GM12891 (cell line): ENCODE results near the gene CARS1.
A peak's percentile ranks its signal among the peaks of the same experiment; 100 is the strongest.

Source experiments
- DNase-seq: peaks from one replicate; pipeline ENCODE4 v3.0.0; 2011; ENCODE audit warnings: low spot score; ENCODE audit not compliant: insufficient read length
- FAIRE-seq: peaks from 2 replicates; lab custom pipeline; 2011; peaks lifted over from hg19 to GRCh38; lab: Jason Lieb, UNC
- PAX5 ChIP-seq: IDR thresholded peaks from 2 replicates; pipeline ENCODE4 v1.6.1; 2011; ENCODE audit warnings: low read length, moderate library complexity, mild to moderate bottlenecking; ENCODE audit not compliant: insufficient read depth, severe bottlenecking
- POLR2A ChIP-seq: IDR thresholded peaks from 2 replicates; pipeline ENCODE4 v1.6.1; 2011; ENCODE audit warnings: low read depth, low read length, control low read depth
- POLR2AphosphoS5 ChIP-seq: IDR thresholded peaks from 2 replicates; pipeline ENCODE4 v1.6.1; 2011; ENCODE audit warnings: low read depth, low read length, control low read depth
- POU2F2 ChIP-seq: IDR thresholded peaks from 2 replicates; pipeline ENCODE4 v1.6.1; 2011; ENCODE audit warnings: low read depth, mild to moderate bottlenecking, control low read depth, low read length, moderate library complexity
- SPI1 ChIP-seq: IDR thresholded peaks from 2 replicates; pipeline ENCODE4 v1.6.1; 2011; ENCODE audit warnings: low read depth, low read length, control low read depth
- TAF1 ChIP-seq: IDR thresholded peaks from 2 replicates; pipeline ENCODE4 v1.6.1; 2011; ENCODE audit warnings: low read depth, low read length, control low read depth

Gene CARS1

DNA sequence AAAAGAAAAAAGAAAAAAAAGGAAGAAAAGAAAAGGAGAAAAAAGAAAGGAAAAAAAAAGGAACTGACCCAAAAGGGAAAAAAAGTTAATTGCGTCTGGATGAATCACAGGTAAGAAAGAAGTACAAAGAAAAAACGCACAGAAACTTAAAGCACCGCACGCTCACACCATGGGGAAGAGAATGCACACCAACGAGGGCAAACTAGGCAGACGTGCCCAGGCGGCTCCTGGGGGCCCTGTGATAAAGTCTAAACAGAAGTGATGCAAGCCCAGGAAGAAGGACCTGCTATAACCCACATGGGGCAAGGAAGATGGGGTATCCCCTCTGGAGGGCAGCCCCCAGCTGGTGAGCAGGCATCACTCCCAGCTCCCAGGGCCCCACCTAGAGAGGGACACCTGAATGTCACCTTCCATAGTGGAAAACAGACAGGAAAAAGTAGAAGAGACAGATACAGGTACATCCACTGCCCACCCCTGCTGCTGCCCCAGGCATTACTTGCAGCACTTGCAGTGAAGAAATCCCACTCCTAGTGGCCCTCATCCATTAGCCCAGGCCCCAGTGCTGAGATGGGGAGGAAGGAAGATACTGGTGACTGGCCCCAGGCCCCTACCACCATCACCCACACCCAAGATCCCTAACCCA lies 94.0 kb downstream of the CARS1 start:
- no peak for TF ChIP-seq POU2F2
- no peak for TF ChIP-seq POLR2A
- no peak for TF ChIP-seq TAF1
- TF ChIP-seq SPI1, result no peak
- TF ChIP-seq POLR2AphosphoS5, result no peak
- no peak for TF ChIP-seq PAX5
- no peak for DNase-seq
- no peak for FAIRE-seq

DNA sequence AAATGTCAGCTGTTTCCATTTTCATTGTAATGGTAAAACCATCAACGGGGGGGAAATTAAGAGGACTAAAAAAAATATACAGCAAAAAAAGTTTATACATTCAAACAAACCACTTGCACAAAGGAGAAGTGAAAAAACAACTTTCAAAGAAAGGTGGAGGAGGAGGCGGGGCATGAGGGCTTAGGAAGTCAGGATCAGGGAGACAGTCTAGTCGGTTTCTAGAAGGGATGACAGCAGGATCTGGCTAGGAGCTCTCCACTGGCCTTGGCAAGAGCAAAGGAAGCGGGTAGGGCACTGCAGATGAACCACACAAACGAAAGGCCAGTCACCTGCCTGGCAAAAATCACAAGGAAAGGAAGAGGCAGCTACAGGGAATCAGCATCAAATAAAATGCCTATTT lies 96.1 kb downstream of the CARS1 start:
- peak; percentile 42; the same call in 1 of the 2 replicates for TF ChIP-seq SPI1
- no peak for TF ChIP-seq POLR2AphosphoS5
- TF ChIP-seq PAX5, result no peak
- TF ChIP-seq POLR2A, result no peak
- DNase-seq (no peak), FAIRE-seq (no peak)

DNA sequence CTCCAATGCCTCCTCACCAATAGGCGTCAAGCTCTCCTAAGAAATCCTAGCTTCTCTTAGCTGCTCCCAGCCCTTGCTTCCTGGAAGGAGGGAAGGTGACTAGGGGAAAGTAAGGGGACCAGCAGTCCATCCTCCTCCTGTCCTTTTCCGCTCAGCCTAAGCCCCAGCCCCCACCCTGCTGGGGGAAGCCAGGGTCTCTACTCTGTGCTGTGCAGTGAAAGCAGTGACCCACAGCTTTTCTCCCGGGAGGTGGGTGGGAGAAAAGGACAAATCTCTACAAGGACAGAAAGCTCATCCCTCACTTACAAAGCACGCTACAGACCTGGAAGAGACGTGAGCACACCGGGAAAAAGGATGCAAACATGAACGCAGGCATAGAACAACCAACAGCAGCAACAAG lies 97.1 kb downstream of the CARS1 start:
- DNase-seq, result no peak
- no peak for TF ChIP-seq POLR2AphosphoS5
- no peak for TF ChIP-seq POLR2A
- TF ChIP-seq PAX5, result no peak
- no peak for TF ChIP-seq POU2F2
- TF ChIP-seq SPI1, result no peak
- no peak for TF ChIP-seq TAF1
- no peak for FAIRE-seq

DNA sequence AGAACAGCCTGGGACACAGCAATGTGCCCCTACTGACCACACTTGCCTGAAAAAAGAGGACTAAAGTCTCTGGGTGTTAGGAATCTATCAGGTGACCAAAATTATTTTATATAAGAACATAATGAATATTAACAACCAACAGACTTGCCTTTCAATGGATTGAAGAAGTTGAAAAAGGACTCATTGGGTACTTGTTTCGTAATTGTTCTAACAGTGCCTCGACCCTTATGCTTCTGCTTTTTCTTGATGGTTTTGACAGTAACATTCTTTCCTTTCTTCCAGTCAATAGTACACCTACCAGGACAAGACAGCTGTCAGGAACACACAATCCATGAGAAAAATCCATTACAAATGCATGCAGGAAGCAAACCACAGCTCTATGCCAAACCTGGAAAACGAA lies 99.0 kb downstream of the CARS1 start:
- TF ChIP-seq POLR2AphosphoS5 (no peak), TAF1 (no peak), PAX5 (no peak), SPI1 (no peak), POU2F2 (no peak), POLR2A (no peak)
- DNase-seq, result no peak
- FAIRE-seq, result no peak

DNA sequence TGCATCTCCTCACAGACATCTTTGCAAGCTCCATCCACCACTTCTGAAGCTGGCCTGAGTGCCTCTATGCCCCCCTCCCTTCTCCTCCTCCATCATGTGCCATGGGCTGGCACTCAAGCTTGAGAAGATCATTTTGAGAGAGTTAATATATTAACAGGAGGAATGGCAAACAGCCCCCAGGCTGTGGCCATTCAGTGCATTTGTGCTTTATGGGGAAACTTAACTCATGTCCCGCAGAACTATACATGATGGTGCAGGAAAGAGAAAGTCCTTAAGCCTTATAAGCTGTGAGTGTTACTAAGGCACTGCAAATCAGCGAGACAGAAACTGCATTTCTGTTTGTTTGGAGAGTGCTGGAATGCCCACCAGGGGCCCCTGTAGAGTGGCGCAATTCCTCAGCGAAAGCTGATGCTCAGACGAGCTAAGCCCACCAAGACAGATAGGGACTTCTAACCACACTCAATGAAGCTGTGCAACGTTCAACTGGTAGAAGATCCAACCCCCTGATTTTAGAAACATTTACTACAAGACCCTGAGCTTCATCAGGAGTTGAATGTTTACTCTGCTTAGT lies 101.2 kb downstream of the CARS1 start:
- FAIRE-seq (no peak), DNase-seq (no peak)
- no peak for TF ChIP-seq POLR2AphosphoS5
- TF ChIP-seq PAX5, result no peak
- no peak for TF ChIP-seq SPI1
- TF ChIP-seq TAF1, result no peak
- TF ChIP-seq POU2F2, result no peak
- no peak for TF ChIP-seq POLR2A

DNA sequence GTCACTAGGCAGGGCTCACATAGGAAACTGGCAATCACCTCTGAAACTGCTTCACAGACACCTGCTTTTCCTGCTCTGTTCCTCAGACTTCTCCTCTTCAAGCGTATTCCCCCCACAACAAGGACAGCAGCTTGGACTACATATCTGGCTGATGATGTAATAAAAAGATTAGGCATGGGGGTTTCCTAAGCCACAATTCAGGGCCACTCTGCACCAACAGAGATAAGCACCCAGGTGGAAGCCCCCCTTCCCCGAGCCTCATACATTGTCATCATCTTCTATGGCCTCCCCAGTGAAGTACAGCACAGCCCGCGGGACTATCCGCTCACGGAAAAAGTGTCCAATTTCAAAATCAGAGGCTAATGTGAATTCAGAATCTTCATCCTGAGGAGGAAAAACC lies 103.0 kb downstream of the CARS1 start:
- no peak for TF ChIP-seq POLR2AphosphoS5
- no peak for TF ChIP-seq SPI1
- TF ChIP-seq PAX5, result no peak
- TF ChIP-seq TAF1, result no peak
- TF ChIP-seq POU2F2, result no peak
- TF ChIP-seq POLR2A, result no peak
- DNase-seq (no peak), FAIRE-seq (no peak)

DNA sequence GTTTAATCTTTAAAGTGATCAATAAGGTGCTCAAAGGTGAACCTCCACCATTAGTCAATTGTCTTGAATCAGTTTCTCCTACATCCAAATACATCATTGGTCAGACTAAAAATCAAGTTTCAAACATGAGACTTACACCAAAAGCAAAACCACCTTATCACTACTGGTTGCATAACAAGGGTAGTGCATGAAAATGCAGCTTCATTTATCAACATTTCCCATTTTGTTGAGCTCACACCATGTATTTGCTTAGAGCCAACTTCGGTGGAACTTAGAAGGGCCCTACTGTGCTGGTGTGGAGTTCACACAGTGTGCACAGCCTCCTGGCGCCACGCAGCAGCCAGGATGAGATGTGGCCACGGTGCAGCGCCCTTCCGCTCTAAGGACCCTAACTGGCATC lies 104.9 kb downstream of the CARS1 start:
- FAIRE-seq (no peak), DNase-seq (no peak)
- TF ChIP-seq POLR2AphosphoS5 (no peak), TAF1 (no peak), POLR2A (no peak), SPI1 (no peak), PAX5 (no peak), POU2F2 (no peak)

DNA sequence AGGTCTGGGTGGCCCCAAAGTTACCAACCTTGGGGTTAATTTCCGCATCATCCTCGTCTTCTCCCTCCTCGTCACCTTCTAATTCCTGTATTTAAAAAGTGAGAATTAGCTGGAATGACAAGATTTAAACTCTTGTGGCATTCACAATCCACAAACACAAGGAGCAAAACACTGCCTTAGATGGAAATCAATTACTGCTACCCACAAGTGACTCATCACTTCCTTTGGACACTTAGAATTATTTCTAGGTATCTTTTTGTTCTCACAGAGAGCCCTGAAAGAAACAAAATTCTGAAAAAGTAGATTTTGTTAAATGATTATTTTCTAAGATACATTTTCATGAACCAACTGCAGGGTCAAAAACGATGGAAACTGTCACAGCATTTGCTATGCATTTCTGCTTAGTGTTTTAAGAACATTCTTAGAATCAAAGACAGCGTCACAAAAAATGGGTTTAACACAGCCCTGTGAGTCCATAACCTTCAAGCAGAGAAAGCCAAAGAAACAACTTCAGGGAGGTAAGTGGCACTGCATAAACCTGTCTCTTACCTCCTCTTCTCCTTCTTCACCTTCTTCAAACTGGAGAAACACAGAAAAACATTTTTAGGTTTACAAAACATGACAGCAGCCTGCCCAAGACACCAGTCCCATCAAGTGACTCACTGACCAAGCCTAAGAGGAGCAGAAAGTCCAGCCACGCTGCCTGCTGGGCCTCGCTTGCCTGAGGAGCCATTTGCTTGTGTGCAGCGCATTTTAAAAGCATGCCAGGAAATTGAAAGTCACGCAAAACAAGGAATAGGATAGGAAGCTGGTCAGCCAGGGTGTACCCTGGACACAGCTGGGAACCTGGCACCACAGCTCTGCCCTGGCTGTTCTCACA lies 105.8 kb downstream of the CARS1 start:
- DNase-seq (no peak), FAIRE-seq (no peak)
- no peak for TF ChIP-seq POLR2AphosphoS5
- TF ChIP-seq POLR2A, result no peak
